ENCODE measurements around the gene KLHL29.

The KLHL29 gene

GRCh38 chr2:23669413-23670244 lies 284.6 kb downstream of the KLHL29 start:
- no peak for DNase-seq

- no peak for DNase-seq
Observed at GRCh38 chr2:23670245-23670592, 285.2 kb downstream of the KLHL29 start.

- DNase-seq: no peak
Observed at GRCh38 chr2:23673082-23673481, 288.1 kb downstream of the KLHL29 start.

GRCh38 chr2:23673830-23674679 lies 289.1 kb downstream of the KLHL29 start:
- no peak for DNase-seq

GRCh38 chr2:23675506-23675905 lies 290.5 kb downstream of the KLHL29 start:
- DNase-seq: no peak

GRCh38 chr2:23677836-23678235 lies 292.9 kb downstream of the KLHL29 start:
- DNase-seq: no peak

- DNase-seq: no peak
Observed at GRCh38 chr2:23679044-23679443, 294.1 kb downstream of the KLHL29 start.

GRCh38 chr2:23680951-23681350 lies 296.0 kb downstream of the KLHL29 start:
- no peak for DNase-seq

- no peak for DNase-seq
Observed at GRCh38 chr2:23681356-23682140, 296.6 kb downstream of the KLHL29 start.

GRCh38 chr2:23682481-23682880 lies 297.5 kb downstream of the KLHL29 start:
- DNase-seq: no peak

GRCh38 chr2:23683001-23683400 lies 298.0 kb downstream of the KLHL29 start:
- DNase-seq: no peak

- no peak for DNase-seq
Observed at GRCh38 chr2:23684395-23685176, 299.6 kb downstream of the KLHL29 start.

GRCh38 chr2:23685181-23685580 lies 300.2 kb downstream of the KLHL29 start:
- no peak for DNase-seq

GRCh38 chr2:23685706-23686105 lies 300.7 kb downstream of the KLHL29 start:
- DNase-seq: no peak

GRCh38 chr2:23686405-23687029 lies 301.5 kb downstream of the KLHL29 start:
- DNase-seq: no peak

- DNase-seq: no peak
Observed at GRCh38 chr2:23687214-23687613, 302.2 kb downstream of the KLHL29 start.

GRCh38 chr2:23687713-23688112 lies 302.7 kb downstream of the KLHL29 start:
- no peak for DNase-seq

- DNase-seq: no peak
Observed at GRCh38 chr2:23688486-23689130, 303.6 kb downstream of the KLHL29 start.

GRCh38 chr2:23689131-23689700 lies 304.2 kb downstream of the KLHL29 start:
- DNase-seq: no peak

- no peak for DNase-seq
Observed at GRCh38 chr2:23689891-23690290, 304.9 kb downstream of the KLHL29 start.

Measured in NCI-H1092 treated with DMSO at 0.1 percent for 48 hours (cell line).